Purkinje cell (primary cell): ENCODE results near the gene PRR20C. TPM values are rescaled to one million over a fixed set of nuclear protein-coding genes. Genes with fewer than 3 reads are reported as not detected.

ENCODE experiments used
- polyA plus RNA-seq: library from polyadenylated mRNA; unstranded; fragments of >200 nt; fragmentation: Nextera tagmentation; gene quantifications from 2 replicates; pipeline ENCODE4 v1.2.1, GENCODE V29; 2014

PRR20C gene
- not detected in 2 replicates for polyA plus RNA-seq

DNA sequence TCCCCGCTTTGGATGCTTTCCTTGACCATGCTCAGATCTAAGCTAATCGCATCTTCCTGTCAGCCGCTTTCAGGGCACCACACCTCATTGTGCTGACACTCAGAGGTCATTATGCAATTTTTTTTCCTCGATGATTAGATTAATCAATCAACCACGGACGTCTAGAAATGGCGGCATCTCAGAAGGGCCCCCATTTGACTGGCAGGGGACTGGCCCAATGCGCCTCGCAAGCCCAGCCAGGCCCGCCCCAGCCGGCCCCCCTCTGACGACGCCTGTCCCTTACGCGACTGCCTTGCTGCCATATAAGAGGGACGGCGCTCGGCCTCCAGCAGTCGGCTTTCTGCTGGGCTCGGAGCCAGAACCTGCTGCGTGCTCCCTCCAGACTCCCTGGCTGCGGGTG, at the start of gene PRR20C:
TSS of gene PRR20C (plus strand) at position 301 of the 400 bp plus-strand sequence. CDS start 387 bp downstream, outside the sequence.

DNA sequence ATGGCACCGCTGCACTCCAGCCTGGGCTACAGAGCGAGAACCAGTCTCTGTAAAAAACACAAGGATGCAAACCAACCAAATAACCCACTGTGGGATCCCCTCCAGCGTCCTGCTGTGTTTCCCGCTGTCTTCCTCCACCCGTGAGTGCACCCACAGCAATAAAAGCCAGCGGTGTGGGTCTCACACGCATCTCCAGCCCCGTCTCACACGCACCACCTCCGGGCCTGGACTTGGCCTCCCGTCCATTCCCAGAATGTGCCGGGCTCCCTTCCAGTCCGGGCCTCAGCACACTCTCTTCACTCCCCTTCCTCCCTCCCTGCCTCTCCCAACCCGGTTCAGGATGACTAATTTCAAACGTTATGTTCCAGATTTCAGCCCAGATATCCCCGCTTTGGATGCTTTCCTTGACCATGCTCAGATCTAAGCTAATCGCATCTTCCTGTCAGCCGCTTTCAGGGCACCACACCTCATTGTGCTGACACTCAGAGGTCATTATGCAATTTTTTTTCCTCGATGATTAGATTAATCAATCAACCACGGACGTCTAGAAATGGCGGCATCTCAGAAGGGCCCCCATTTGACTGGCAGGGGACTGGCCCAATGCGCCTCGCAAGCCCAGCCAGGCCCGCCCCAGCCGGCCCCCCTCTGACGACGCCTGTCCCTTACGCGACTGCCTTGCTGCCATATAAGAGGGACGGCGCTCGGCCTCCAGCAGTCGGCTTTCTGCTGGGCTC, 13.5 kb upstream of the PRR20C start, which contains the start of gene PRR20A:
TSS of gene PRR20A (plus strand) at position 684 of the 734 bp plus-strand sequence. CDS start 387 bp downstream, outside the sequence.

DNA sequence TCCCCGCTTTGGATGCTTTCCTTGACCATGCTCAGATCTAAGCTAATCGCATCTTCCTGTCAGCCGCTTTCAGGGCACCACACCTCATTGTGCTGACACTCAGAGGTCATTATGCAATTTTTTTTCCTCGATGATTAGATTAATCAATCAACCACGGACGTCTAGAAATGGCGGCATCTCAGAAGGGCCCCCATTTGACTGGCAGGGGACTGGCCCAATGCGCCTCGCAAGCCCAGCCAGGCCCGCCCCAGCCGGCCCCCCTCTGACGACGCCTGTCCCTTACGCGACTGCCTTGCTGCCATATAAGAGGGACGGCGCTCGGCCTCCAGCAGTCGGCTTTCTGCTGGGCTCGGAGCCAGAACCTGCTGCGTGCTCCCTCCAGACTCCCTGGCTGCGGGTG, 6.7 kb upstream of the PRR20C start, which contains the start of gene PRR20B:
TSS of gene PRR20B (plus strand) at position 301 of the 400 bp plus-strand sequence. CDS start 387 bp downstream, outside the sequence.

DNA sequence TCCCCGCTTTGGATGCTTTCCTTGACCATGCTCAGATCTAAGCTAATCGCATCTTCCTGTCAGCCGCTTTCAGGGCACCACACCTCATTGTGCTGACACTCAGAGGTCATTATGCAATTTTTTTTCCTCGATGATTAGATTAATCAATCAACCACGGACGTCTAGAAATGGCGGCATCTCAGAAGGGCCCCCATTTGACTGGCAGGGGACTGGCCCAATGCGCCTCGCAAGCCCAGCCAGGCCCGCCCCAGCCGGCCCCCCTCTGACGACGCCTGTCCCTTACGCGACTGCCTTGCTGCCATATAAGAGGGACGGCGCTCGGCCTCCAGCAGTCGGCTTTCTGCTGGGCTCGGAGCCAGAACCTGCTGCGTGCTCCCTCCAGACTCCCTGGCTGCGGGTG, 6.5 kb downstream of the PRR20C start, which contains the start of gene PRR20D:
TSS of gene PRR20D (plus strand) at position 301 of the 400 bp plus-strand sequence. CDS start 387 bp downstream, outside the sequence.

DNA sequence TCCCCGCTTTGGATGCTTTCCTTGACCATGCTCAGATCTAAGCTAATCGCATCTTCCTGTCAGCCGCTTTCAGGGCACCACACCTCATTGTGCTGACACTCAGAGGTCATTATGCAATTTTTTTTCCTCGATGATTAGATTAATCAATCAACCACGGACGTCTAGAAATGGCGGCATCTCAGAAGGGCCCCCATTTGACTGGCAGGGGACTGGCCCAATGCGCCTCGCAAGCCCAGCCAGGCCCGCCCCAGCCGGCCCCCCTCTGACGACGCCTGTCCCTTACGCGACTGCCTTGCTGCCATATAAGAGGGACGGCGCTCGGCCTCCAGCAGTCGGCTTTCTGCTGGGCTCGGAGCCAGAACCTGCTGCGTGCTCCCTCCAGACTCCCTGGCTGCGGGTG, 13.0 kb downstream of the PRR20C start, which contains the start of gene PRR20E:
TSS of gene PRR20E (plus strand) at position 301 of the 400 bp plus-strand sequence. CDS start 387 bp downstream, outside the sequence.

Other genes with a start within 250 kb of the PRR20C start
- gene PRR20A, start 13.1 kb upstream of the PRR20C start, polyA plus RNA-seq, result not detected in 2 replicates
- not detected in 2 replicates for gene PRR20B, start 6.6 kb upstream of the PRR20C start, polyA plus RNA-seq
- not detected in 2 replicates for gene PRR20D, start 6.6 kb downstream of the PRR20C start, polyA plus RNA-seq
- not detected in 2 replicates for gene PRR20E, start 13.1 kb downstream of the PRR20C start, polyA plus RNA-seq